Stimulated activated CD4-positive, alpha-beta T cell treated with anti-CD3 and anti-CD28 coated beads, Interleukin-12 subunit alpha, Interleukin-12 subunit beta, amount 100 ng/mL, for 48 hours (primary cell): ENCODE measurements around the gene SOS1.
"Not testable (repeated sequence)": the region's sequence is repeated elsewhere in the genome, so short reads cannot be mapped to it uniquely, and the experiment has no call there.

Experiments
- DNase-seq, 3 donors: peaks; one replicate each; pipeline ENCODE4 v3.0.0-alpha.2; 2020; ENCODE audit warnings: low read depth in 2 of 3, low spot score in 1 of 3

Gene SOS1

GRCh38 chr2:39120771-39121522 lies at the start of gene SOS1:
SOS1 (minus strand) TSS chr2:39121051; CDS start chr2:39120422, 629 bp downstream.
- DNase-seq: peak; percentile 89 to 91 (median 90)

DNA sequence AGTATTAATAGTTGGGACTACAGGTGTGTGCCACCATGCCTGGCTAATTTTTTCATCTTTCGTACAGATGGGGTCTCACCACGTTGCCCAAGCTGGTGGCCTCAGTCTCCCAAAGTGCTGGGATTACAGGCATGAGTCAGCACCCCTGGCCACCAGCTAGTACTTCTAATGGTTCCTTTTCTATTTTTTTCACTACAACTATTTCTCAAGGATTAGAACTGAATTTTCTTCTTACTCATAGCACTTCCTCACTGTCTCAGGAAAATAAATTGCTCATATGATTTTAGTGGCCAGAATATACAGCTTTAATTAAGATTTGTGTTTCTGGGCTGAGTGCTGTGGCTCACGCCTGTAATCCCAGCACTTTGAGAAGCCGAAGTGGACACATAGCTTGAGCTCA lies 43.2 kb upstream of the SOS1 start:
- DNase-seq: no peak

- DNase-seq: no peak
Measured at GRCh38 chr2:39160982-39161381, 40.1 kb upstream of the SOS1 start.

DNA sequence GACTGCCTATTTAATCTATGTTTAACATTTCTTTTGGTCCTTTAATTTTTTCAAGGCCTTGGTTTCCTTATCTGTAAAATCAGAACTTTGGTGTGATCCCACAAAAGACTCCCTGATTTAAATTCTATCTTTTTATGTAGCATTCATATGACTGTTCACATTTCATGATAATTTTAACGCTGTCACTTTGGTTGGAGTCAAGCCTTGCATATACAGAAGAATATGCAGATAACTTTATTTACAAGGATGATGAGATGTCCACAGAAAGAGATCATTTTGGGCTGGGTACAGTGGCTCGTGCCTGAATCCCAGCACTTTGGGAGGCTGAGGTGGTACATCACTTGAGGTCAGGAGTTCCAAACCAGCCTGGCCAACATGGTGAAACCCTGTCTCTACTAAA lies 38.4 kb upstream of the SOS1 start:
- no peak for DNase-seq

GRCh38 chr2:39158351-39158750 lies 37.5 kb upstream of the SOS1 start:
- DNase-seq: no peak

- DNase-seq: no peak
Measured at GRCh38 chr2:39156846-39157245, 36.0 kb upstream of the SOS1 start.

DNA sequence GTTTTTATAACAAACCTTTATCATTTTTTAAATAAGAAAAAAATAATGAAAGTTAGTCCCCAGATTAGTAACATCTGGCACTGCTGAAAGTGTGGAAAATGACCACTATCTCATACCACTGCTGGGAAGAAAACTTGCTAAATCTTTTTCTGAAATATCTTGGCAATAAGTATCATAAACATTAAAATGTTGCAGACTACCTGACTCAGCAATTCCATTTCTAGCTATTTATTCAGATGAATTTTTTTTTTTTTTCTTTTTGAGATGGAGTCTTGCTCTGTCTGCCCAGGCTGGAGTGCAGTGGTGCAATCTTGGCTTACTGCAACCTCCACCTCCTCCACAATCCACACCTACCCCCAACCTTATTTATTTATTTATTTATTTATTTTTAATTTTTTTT lies 35.3 kb upstream of the SOS1 start:
- no peak for DNase-seq

DNA sequence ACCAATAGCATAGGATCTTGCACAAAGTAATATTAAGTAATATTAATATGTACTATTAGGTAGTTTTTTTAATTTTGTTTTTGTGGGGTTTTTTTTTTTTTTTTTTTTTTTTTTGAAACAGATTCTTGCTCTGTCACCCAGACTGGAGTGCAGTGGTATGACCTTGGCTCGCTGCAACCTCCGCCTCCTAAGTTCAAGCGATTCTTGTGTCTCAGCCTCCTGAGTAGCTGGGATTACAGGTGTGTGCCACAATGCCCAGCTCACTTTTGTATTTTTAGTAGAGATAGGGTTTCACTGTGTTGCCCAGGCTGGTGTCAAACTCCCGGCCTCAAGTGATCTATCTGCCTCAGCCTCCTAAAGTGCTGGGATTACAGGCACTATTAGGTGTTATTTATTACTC lies 34.7 kb upstream of the SOS1 start:
- DNase-seq: not testable (repeated sequence)

GRCh38 chr2:39154944-39155343 lies 34.1 kb upstream of the SOS1 start:
- no peak for DNase-seq

GRCh38 chr2:39153312-39153711 lies 32.5 kb upstream of the SOS1 start:
- DNase-seq: no peak

GRCh38 chr2:39152504-39152903 lies 31.7 kb upstream of the SOS1 start:
- DNase-seq: no peak

GRCh38 chr2:39150890-39151497 lies 30.1 kb upstream of the SOS1 start:
- DNase-seq: no peak

DNA sequence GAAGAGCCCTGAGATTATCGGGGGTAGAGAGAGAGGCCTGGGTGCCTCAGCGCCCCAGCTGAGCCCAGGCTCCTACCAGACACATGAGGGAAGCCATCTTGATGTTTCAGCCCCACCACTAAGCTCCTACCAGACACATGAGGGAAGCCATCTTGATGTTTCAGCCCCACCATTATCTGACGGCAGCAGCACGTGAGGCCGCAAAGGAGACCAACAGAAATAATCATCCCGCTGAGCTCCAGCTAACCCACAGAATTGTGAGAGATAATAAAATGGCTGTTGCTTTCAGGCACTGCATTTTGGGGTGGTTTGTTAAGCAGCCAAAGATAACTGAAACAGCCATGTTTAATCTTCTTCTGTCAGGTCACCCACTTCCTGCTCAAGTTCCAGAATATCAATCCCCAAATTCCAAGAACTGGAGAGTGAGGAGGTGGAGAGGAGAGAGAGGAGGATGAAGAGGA lies 29.3 kb upstream of the SOS1 start:
- DNase-seq: no peak

GRCh38 chr2:39146630-39147029 lies 25.8 kb upstream of the SOS1 start:
- no peak for DNase-seq

GRCh38 chr2:39145906-39146421 lies 25.1 kb upstream of the SOS1 start:
- no peak for DNase-seq

DNA sequence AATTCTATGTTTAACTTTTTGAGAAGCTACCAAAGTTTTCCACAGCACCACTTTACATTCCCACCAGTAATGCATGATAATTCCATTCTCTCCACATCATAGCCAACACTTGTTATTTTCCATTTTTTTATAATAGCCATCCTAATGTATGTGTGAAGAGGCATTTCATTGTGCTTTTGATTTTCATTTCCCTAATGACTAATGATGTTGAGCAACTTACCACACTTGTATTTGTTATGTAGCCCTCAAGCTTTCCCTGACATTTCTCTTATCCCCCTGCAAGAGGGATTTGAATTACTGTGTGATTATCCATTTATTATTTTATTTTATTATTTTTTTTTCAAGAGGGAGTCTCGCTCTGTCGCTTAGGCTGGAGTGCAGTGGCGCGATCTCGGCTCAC lies 23.6 kb upstream of the SOS1 start:
- no peak for DNase-seq

GRCh38 chr2:39142904-39143605 lies 22.2 kb upstream of the SOS1 start:
- DNase-seq: no peak

- DNase-seq: no peak
Measured at GRCh38 chr2:39141334-39142271, 20.8 kb upstream of the SOS1 start.

- not testable (repeated sequence) for DNase-seq
Measured at GRCh38 chr2:39140948-39141333, 20.1 kb upstream of the SOS1 start.

- no peak for DNase-seq
Measured at GRCh38 chr2:39140322-39140847, 19.5 kb upstream of the SOS1 start.
